ENCODE data around the gene GPATCH1.
"Not testable (repeated sequence)": the region's sequence is repeated elsewhere in the genome, so short reads cannot be mapped to it uniquely, and the experiment has no call there.

GPATCH1 gene

DNA sequence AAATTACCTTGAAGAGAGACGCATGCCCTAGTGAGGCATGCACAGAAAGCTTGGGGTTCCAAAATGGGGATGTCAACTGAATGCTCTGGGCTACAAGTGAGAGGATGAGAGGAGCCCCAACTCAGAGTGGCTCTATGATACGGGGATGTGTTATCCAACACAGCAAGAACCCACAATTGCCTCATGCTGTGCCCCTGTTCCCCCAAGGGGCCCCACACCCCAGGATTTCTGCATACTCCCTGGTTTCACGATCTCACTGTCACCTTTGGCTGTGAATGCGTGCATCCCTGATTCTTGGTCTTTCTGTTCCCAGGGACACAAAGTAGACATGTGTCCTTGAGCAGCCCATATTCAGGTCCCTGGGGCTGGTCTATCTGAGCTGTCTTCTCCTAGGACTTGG lies 80.2 kb downstream of the GPATCH1 start:
- DNase-seq: no peak

DNA sequence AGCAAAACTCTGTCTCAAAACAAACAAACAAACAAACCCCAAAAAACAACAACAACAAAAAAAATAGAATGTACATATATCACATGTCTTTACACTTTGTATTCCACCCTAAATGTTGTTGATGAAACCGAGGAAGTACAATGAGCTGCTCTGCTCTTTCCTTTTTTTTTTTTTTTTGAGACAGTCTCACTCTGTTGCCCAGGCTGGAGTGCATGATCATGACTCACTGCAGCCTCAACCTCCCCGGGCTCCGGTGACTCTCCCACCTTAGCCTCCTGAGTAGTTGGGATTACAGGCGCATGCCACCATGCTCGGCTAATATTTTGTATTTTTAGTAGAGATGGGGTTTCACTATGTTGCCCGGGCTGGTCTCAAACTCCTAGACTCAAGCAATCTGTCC lies 82.5 kb downstream of the GPATCH1 start:
- no peak for DNase-seq

DNA sequence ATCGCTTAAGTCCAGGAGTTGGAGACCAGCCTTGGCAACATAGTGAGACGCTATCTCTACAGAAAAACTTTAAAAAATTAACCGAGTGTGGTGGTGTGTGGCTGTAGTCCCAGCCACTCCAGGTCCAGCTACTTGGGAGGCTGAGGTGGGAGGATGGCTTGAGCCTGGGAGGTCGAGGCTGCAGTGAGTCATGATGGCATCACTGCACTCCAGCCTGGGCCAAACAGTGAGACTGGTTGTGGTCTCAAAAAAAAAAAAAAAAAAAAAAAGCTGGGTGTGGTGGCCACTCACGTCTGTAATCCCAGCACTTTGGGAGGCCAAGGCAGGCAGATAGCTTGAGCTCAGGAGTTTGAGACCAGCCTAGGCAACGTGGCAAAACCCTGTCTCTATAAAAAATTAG lies 85.1 kb downstream of the GPATCH1 start:
- not testable (repeated sequence) for DNase-seq

DNA sequence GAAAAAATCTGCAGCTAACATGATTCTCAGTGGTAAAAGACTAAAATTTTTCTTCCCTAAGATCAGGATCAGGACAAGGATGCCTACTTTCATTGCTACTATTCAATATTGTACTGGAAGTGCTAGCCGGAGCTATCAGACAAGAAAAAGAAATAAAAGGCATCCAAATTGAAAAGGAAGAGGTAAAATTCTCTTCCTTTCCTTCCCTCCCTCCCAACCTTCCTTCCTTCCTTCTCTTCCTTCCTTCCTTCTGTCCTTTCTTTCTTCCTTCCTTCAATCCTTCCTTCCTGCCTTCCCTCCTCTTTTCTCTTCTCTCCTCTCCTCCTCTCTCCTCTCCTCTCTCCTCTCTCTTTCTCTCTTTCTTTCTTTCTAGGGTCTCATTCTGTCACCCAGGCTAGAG lies 86.5 kb downstream of the GPATCH1 start:
- no peak for DNase-seq

DNA sequence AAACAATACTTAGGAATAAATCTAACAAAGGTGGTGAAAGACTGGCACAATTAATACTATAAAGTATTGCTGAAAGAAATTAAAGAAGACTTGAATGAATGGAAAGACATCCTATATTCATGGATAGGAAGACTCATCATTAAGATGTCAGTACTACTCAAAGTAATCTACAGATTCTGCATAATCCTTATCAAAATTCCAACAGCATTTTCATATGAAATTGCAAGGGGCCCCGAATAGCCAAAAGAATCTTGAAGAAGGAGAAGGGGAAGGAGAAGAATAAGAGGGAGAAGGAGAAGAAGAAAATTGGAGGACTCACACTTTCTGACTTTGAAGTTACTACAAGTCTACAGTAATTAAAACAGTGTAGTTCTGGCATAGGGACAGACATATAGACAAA lies 87.5 kb downstream of the GPATCH1 start:
- DNase-seq: no peak

GRCh38 chr19:33171222-33171795 lies 90.3 kb downstream of the GPATCH1 start:
- no peak for DNase-seq

- no peak for DNase-seq
Measured at GRCh38 chr19:33171916-33172359, 91.0 kb downstream of the GPATCH1 start.

GRCh38 chr19:33174186-33174585 lies 93.2 kb downstream of the GPATCH1 start:
- no peak for DNase-seq

- DNase-seq: no peak
Measured at GRCh38 chr19:33175156-33175782, 94.3 kb downstream of the GPATCH1 start.

DNA sequence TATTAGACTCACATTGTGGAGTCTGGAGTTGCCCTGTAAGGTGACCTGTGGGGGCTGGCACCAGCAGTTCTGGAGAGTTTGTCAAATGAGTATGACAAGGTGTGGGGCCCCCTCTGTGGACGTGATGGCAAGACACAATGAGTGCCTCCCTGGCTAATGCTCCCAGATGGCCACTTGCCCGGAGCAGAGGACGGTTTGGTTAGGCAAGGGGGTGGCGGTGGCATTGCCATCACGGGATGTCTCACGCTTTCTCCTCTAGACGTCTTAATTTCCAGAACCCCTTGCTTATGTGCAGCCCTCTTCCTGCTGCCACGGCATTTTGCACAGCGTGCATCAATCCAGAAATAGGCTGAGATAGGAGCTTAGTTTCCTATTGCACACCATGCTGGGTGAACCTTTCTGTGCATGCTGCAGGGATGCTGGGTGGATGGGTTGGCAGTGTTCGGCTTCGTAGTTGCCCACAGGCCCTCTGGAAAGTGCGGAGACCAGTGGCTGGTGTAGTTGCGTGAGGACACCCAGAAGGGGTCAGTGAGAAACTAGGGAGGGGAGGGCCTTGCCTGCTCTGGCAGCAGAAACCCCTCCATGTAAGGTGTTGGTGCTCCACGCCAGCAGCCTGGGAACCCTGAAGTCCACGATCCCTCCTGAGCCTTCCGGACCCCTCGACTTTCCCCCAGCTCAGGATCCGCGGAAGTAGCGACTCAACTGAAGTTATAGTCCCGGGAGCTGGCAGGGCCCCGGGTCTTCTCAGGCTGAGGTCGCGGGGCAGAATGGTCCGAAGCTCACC lies 95.1 kb downstream of the GPATCH1 start:
- DNase-seq: peak; percentile 35

DNA sequence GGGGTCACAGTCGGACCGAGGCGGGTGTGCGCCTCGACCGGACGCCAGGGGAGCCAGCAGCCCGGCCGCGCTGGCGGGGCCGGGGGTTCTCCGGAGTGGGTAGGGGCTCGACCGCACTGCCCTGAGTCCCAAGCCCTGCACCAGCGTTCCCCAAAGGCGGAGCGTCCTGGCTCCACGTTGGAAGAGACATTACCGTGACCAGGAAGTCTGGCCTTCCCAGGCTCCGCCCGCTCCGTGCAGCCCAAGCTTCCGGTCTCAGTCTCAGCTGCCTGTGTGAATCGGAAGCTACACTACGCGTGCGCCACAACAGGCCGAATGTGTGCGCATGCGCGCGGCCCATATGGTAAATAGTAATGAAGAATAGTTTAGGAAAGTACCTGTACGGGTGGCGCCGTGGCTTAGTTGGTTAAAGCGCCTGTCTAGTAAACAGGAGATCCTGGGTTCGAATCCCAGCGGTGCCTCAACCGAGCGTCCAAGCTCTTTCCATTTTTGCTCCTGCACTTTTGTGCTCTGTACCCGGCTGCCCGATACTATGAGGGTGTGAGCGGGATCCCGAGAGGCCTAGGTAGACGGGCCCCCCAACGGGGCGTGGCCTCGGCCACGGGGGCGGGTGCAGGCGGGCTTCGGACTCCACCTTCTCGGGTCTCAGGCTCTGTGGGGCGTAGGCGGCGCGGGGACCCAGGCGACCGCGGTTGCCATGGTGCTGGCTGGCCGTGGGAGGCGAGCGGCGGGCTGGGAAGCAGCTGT lies 95.9 kb downstream of the GPATCH1 start:
- DNase-seq: peak; percentile 99

- DNase-seq: peak; percentile 86
Measured at GRCh38 chr19:33177417-33177979, 96.5 kb downstream of the GPATCH1 start.

All from CD4-positive, alpha-beta T cell treated with Interleukin-21 for 1 hour (primary cell).